ENCODE measurements around the gene ARID1B.

DNA sequence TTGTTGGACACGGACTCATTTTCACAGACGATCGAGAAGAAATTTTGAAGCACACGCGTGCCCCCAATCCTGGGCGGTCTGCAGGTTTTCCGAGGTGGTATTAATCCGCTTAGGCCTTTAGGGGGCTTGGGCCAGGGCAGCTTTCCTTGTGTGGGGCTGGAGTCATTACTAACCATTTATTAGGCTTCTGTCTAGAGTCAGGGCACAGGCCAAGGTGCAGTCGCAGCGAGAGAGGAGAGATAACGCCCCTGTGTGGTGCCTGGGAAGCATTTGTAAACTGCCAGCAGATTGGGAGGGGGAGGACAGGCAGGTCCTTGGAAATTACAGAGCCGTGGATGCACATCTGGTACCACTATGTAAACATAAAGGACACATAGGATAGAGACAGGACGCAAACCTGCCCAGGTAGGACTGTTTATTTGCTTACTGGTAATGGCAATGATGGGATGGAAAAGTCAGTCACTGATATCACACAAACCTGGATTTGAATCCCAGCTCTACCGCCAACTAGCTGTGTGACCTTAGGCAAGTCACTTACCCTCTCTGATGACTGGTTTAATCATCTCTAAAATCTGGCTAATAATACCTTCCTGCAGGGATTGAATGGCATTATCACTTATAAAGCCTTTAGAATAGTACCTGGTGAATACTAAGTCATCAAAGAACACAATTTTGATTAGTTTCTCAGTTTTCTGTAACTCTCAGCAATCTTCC, 469.8 kb downstream of the ARID1B start:
- TF ChIP-seq CTCF (conservative IDR thresholded peaks at IDR 0.05; ENCODE audit: low read depth, low read length): no peak
- TF ChIP-seq EZH2 (IDR thresholded peaks at IDR 0.05; ENCODE audit: borderline replicate concordance, low read depth, low read length, poor library complexity, severe bottlenecking): no peak
